ENCODE results near the gene STOX2. TPM values are rescaled to one million over a fixed set of nuclear protein-coding genes. Genes with fewer than 3 reads are reported as not detected.

STOX2 gene
- total and polyA plus RNA-seq, 10 of the 15 experiments (the other 5 are each of a cell fraction or from before 2014, with no cell fraction given): 0.01 to 1.2 (median 0.18) TPM; not detected in 4

GRCh38 chr4:183906489-183906738 lies 1.3 kb downstream of the STOX2 start:
- no peaks in the 10 kb centered on the region for H4K20me1 ChIP-seq (ENCODE audit: control insufficient read depth, insufficient read depth)
- ChIA-PET RAD21 (ENCODE audit: unreplicated experiment) (no interaction called here), SMC1A (ENCODE audit: uncharacterized antibody, unreplicated experiment) (no interaction called here), CTCF (no interaction called here), POLR2A (no interaction called here)
- no peak overlapping the region for H3K9ac ChIP-seq (ENCODE audit: control insufficient read depth, insufficient read depth, low read length)
- H3K4me1 ChIP-seq (ENCODE audit: control insufficient read depth, insufficient read depth, low read length): no peaks in the 10 kb centered on the region
- DNase-seq (ENCODE audit: low read depth, low spot score) (no peak), FAIRE-seq (no peak), ATAC-seq (no peak)
- no peak overlapping the region for H3K4me3 ChIP-seq
- no peak overlapping the region for H2AFZ ChIP-seq (ENCODE audit: control insufficient read depth, low read depth, low read length)
- in situ Hi-C loops (cut with MboI): no loop called here
- intact Hi-C loops (cut with micrococcal nuclease; ENCODE audit: unreplicated experiment): no loop called here
- no TSS peak for BruUV-seq (replicated peaks)
- H3K27me3 ChIP-seq (replicated peaks in 1 of 2; ENCODE audit: control insufficient read depth in 2 of 2, insufficient read depth in 2 of 2, low read length in 1 of 2): peaks cover 4 to 12% of the 10 kb centered on the region in 2 experiments
- H3K9me3 ChIP-seq (replicated peaks; ENCODE audit: control insufficient read depth, insufficient read depth, low read length): no peaks in the 10 kb centered on the region
- no peak overlapping the region for H3K27ac ChIP-seq (ENCODE audit: control insufficient read depth, insufficient read depth)
- H3K79me2 ChIP-seq (ENCODE audit: control insufficient read depth, insufficient read depth, low read length): no peaks in the 10 kb centered on the region
- H3K36me3 ChIP-seq (ENCODE audit: control insufficient read depth in 2 of 2, insufficient read depth in 2 of 2, low read length in 1 of 2): no peaks in the 10 kb centered on the region
- H3K4me2 ChIP-seq (ENCODE audit: control insufficient read depth, insufficient read depth): no peak overlapping the region
- 40% methylated on average over 4 of the region's 25 CpGs for whole genome bisulfite sequencing (ENCODE audit: insufficient coverage, insufficient replicate concordance, low lambda C conversion rate, missing lambda C conversion rate)
- TF ChIP-seq FOXK2 (IDR thresholded peaks at IDR 0.05) (no peak), ETV6 (conservative IDR thresholded peaks at IDR 0.05 in 1 of 2, IDR thresholded peaks at IDR 0.05 in 1 of 2; ENCODE audit: borderline replicate concordance in 1 of 2, low read depth in 1 of 2) (no peak), HCFC1 (IDR thresholded peaks at IDR 0.05; ENCODE audit: low read length) (no peak), HDAC6 (IDR thresholded peaks at IDR 0.05; ENCODE audit: unreplicated experiment) (no peak)

- ATAC-seq: no peak
- 37% methylated on average over 43 of the region's 54 CpGs for WGBS (ENCODE audit: insufficient coverage, insufficient replicate concordance, low lambda C conversion rate, missing lambda C conversion rate)
- no peaks in the 10 kb centered on the region for H3K9me3 ChIP-seq (replicated peaks; ENCODE audit: control insufficient read depth, insufficient read depth, low read length)
- no TSS peak for BruUV-seq (replicated peaks)
- SMC1A ChIA-PET (ENCODE audit: uncharacterized antibody, unreplicated experiment): no interaction called here
- no peak overlapping the region for H3K4me2 ChIP-seq (ENCODE audit: control insufficient read depth, insufficient read depth)
- RAD21 ChIA-PET (ENCODE audit: unreplicated experiment): no interaction called here
- H2AFZ ChIP-seq (ENCODE audit: control insufficient read depth, low read depth, low read length): no peak overlapping the region
- in situ Hi-C loops (cut with MboI) (no loop called here), intact Hi-C loops (cut with micrococcal nuclease; ENCODE audit: unreplicated experiment) (no loop called here)
- H3K36me3 ChIP-seq (ENCODE audit: control insufficient read depth in 2 of 2, insufficient read depth in 2 of 2, low read length in 1 of 2): no peaks in the 10 kb centered on the region
- no peaks in the 10 kb centered on the region for H3K4me1 ChIP-seq (ENCODE audit: control insufficient read depth, insufficient read depth, low read length)
- DNase-seq (ENCODE audit: low read depth, low spot score): no peak
- H3K4me3 ChIP-seq: no peak overlapping the region
- H4K20me1 ChIP-seq (ENCODE audit: control insufficient read depth, insufficient read depth): no peaks in the 10 kb centered on the region
- no peaks in the 10 kb centered on the region for H3K79me2 ChIP-seq (ENCODE audit: control insufficient read depth, insufficient read depth, low read length)
- TF ChIP-seq ZNF384 (IDR thresholded peaks at IDR 0.05; ENCODE audit: borderline replicate concordance, low read depth, low read length): no peak
- TF ChIP-seq EZH2 (IDR thresholded peaks at IDR 0.05; ENCODE audit: borderline replicate concordance, control insufficient read depth, low read depth, low read length): 0 out of 2 replicates have a peak, but pooled peaks have one; percentile 68
- TF ChIP-seq MTA2 (IDR thresholded peaks at IDR 0.05; ENCODE audit: low read depth): no peak
- no peak for TF ChIP-seq RFX5 (IDR thresholded peaks at IDR 0.05; ENCODE audit: low read depth, low read length)
- TF ChIP-seq NFYB (IDR thresholded peaks at IDR 0.05; ENCODE audit: insufficient read depth, low read depth, low read length): no peak
- TF ChIP-seq STAT1 (conservative IDR thresholded peaks at IDR 0.05): no peak
- FAIRE-seq: no peak
- H3K27ac ChIP-seq (ENCODE audit: control insufficient read depth, insufficient read depth): no peak overlapping the region
- CTCF ChIA-PET: no interaction called here
- POLR2A ChIA-PET: no interaction called here
- H3K27me3 ChIP-seq (replicated peaks in 1 of 2; ENCODE audit: control insufficient read depth in 2 of 2, insufficient read depth in 2 of 2, low read length in 1 of 2): peaks cover 4 to 12% of the 10 kb centered on the region in 2 experiments
- no peak overlapping the region for H3K9ac ChIP-seq (ENCODE audit: control insufficient read depth, insufficient read depth, low read length)
Observed at GRCh38 chr4:183906739-183907651, 1.9 kb downstream of the STOX2 start.

Data from GM12878 (cell line).